ENCODE data around the gene MGRN1. TPM values are rescaled to one million over a fixed set of nuclear protein-coding genes. Genes with fewer than 3 reads are reported as not detected.

MGRN1 gene
- total and polyA plus RNA-seq, 2 of the 13 experiments (the other 11 are each of a cell fraction or from before 2014, with no cell fraction given), result 11.9 to 12.6 TPM

GRCh38 chr16:4576008-4576407, 48.6 kb upstream of the MGRN1 start (continued):
- no peak for TF ChIP-seq ZNF234 (CRISPR knock-in tag; conservative IDR thresholded peaks at IDR 0.05)
- TF ChIP-seq ZNF143 (CRISPR knock-in tag; IDR thresholded peaks at IDR 0.05), result no peak
- TF ChIP-seq MYPOP (CRISPR knock-in tag; IDR thresholded peaks at IDR 0.05), result no peak
- no peak for TF ChIP-seq ZNF547 (CRISPR knock-in tag; IDR thresholded peaks at IDR 0.05)
- no peak for TF ChIP-seq ZNF776 (CRISPR knock-in tag; IDR thresholded peaks at IDR 0.05)
- no peak for TF ChIP-seq PRDM10 (CRISPR knock-in tag; IDR thresholded peaks at IDR 0.05; ENCODE audit: low read depth)
- no peak for TF ChIP-seq MTA3 (CRISPR knock-in tag; IDR thresholded peaks at IDR 0.05)

GRCh38 chr16:4578961-4579530, 45.6 kb upstream of the MGRN1 start:
- Histone ChIP-seq H4K20me1 (ENCODE audit: insufficient read depth, low read length) (no peaks in the 10 kb centered on the region), H3K79me2 (ENCODE audit: insufficient read depth, low read length) (no peaks in the 10 kb centered on the region), H3K4me3 (replicated peaks in 1 of 3; ENCODE audit: insufficient read depth in 1 of 3, low read depth in 2 of 3, low read length in 3 of 3) (no peak overlapping the region), H3K36me3 (replicated peaks in 1 of 2; ENCODE audit: control insufficient read depth in 1 of 2, insufficient read depth in 2 of 2, low read length in 2 of 2) (no peaks in the 10 kb centered on the region), H3K4me1 (ENCODE audit: insufficient read depth, low read length) (no peaks in the 10 kb centered on the region), H3K27me3 (ENCODE audit: control insufficient read depth in 1 of 2, insufficient read depth in 2 of 2, low read length in 2 of 2) (no peaks in the 10 kb centered on the region), H3K9me3 (ENCODE audit: low read length) (no peaks in the 10 kb centered on the region), H3K9ac (ENCODE audit: insufficient read depth, low read depth, low read length) (no peak overlapping the region), H2AFZ (ENCODE audit: low read length) (no peak overlapping the region), H3K4me2 (ENCODE audit: low read depth, low read length) (no peak overlapping the region), H3K27ac (ENCODE audit: extremely low read length, insufficient read depth, low read length) (no peak overlapping the region)
- intact Hi-C loops (cut with micrococcal nuclease; ENCODE audit: unreplicated experiment) (no loop called here), in situ Hi-C loops (cut with HindIII; ENCODE audit: extremely low pct_ligation_motif_present, low pct_unique_long_range_greater_than_20kb) (no loop called here)
- FAIRE-seq, result no peak
- 45% methylated on average over 10 of the region's 13 CpGs for WGBS (ENCODE audit: low lambda C conversion rate)
- no peak for DNase-seq (ENCODE audit: low spot score)
- BruUV-seq (replicated peaks), result no TSS peak
- POLR2A ChIA-PET, result no interaction called here
- no peak for ATAC-seq
- CTCF ChIA-PET (ENCODE audit: low intra/inter-chr PET ratio, low total read pairs), result no interaction called here
- no peak for TF ChIP-seq U2AF2 (IDR thresholded peaks at IDR 0.05; ENCODE audit: low read depth, low read length)
- TF ChIP-seq ZNF121 (CRISPR knock-in tag; IDR thresholded peaks at IDR 0.05), result 0 out of 2 replicates have a peak, but pooled peaks have one; percentile 30

Data from HepG2 (cell line).